ENCODE data around the gene ACTL10. TPM values are rescaled to one million over a fixed set of nuclear protein-coding genes. Genes with fewer than 3 reads are reported as not detected.

Gene ACTL10
- total and polyA plus RNA-seq, 2 of the 13 experiments (the other 11 are each of a cell fraction or from before 2014, with no cell fraction given), result not detected

DNA sequence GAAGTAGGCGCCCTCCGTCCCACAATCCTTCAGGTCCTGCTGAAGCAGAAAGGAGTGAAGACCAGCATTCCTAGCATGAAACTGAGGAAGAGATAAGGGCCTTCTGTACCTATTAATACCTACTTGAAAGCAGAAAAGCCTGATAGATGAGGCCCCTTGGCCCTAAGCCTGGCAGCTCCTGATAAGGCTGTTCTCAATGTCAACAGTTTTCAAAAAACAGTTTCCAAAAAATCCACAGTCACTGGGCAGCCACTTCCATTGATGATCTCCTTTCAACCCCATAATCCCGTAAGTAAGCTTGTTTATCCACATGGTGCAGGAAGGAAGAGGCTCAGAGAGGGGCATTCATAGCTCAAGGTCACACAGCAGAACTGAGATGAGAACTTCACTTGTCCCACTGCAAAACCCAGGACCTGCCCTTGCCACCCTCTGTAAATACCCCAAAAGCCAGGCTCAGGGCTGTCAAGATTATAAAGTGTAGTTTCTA, 22.2 kb downstream of the ACTL10 start (continued):
- TF ChIP-seq SOX5 (CRISPR knock-in tag; IDR thresholded peaks at IDR 0.05; ENCODE audit: borderline replicate concordance), result peak; percentile 45
- TF ChIP-seq, protein P1, sequence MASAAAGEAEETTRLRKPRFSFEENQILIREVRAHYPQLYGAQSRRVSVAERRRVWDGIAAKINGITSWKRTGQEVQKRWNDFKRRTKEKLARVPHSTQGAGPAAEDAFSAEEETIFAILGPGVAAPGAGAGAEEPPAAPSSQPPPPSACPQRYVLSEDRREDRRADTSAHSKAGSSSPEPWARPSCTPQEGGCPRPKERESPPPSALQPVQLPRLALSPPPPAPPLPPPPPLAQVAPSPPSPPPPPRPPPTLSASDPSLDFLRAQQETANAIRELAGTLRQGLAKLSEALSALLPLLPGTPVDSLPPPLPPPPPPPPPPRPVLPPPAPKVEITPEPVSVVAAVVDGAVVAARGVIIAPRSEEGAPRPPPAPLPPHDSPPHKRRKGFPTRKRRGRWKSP (CRISPR knock-in tag; IDR thresholded peaks at IDR 0.05), result no peak
- TF ChIP-seq HNRNPL (IDR thresholded peaks at IDR 0.05; ENCODE audit: low read depth, low read length), result 0 out of 2 replicates have a peak, but pooled peaks have one; percentile 16
- TF ChIP-seq CEBPG (CRISPR knock-in tag; IDR thresholded peaks at IDR 0.05), result no peak; the same call in 1 of the 2 replicates
- no peak for TF ChIP-seq MXD4 (CRISPR knock-in tag; IDR thresholded peaks at IDR 0.05)
- TF ChIP-seq AKAP8 (CRISPR knock-in tag; IDR thresholded peaks at IDR 0.05), result no peak
- TF ChIP-seq, protein P2, sequence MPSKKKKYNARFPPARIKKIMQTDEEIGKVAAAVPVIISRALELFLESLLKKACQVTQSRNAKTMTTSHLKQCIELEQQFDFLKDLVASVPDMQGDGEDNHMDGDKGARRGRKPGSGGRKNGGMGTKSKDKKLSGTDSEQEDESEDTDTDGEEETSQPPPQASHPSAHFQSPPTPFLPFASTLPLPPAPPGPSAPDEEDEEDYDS (CRISPR knock-in tag; IDR thresholded peaks at IDR 0.05), result peak; percentile 15; the same call in 1 of the 2 replicates
- TF ChIP-seq, protein P3, sequence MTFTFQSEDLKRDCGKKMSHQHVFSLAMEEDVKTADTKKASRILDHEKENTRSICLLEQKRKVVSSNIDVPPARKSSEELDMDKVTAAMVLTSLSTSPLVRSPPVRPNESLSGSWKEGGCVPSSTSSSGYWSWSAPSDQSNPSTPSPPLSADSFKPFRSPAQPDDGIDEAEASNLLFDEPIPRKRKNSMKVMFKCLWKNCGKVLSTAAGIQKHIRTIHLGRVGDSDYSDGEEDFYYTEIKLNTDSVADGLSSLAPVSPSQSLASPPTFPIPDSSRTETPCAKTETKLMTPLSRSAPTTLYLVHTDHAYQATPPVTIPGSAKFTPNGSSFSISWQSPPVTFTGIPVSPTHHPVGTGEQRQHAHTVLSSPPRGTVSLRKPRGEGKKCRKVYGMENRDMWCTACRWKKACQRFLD (CRISPR knock-in tag; IDR thresholded peaks at IDR 0.05; ENCODE audit: borderline replicate concordance), result no peak
- TF ChIP-seq, protein P4, sequence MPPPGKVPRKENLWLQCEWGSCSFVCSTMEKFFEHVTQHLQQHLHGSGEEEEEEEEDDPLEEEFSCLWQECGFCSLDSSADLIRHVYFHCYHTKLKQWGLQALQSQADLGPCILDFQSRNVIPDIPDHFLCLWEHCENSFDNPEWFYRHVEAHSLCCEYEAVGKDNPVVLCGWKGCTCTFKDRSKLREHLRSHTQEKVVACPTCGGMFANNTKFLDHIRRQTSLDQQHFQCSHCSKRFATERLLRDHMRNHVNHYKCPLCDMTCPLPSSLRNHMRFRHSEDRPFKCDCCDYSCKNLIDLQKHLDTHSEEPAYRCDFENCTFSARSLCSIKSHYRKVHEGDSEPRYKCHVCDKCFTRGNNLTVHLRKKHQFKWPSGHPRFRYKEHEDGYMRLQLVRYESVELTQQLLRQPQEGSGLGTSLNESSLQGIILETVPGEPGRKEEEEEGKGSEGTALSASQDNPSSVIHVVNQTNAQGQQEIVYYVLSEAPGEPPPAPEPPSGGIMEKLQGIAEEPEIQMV (CRISPR knock-in tag; IDR thresholded peaks at IDR 0.05; ENCODE audit: low read depth), result no peak
- TF ChIP-seq RAD51 (IDR thresholded peaks at IDR 0.05; ENCODE audit: borderline replicate concordance), result no peak
- TF ChIP-seq, protein P5, sequence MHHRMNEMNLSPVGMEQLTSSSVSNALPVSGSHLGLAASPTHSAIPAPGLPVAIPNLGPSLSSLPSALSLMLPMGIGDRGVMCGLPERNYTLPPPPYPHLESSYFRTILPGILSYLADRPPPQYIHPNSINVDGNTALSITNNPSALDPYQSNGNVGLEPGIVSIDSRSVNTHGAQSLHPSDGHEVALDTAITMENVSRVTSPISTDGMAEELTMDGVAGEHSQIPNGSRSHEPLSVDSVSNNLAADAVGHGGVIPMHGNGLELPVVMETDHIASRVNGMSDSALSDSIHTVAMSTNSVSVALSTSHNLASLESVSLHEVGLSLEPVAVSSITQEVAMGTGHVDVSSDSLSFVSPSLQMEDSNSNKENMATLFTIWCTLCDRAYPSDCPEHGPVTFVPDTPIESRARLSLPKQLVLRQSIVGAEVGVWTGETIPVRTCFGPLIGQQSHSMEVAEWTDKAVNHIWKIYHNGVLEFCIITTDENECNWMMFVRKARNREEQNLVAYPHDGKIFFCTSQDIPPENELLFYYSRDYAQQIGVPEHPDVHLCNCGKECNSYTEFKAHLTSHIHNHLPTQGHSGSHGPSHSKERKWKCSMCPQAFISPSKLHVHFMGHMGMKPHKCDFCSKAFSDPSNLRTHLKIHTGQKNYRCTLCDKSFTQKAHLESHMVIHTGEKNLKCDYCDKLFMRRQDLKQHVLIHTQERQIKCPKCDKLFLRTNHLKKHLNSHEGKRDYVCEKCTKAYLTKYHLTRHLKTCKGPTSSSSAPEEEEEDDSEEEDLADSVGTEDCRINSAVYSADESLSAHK (CRISPR knock-in tag; IDR thresholded peaks at IDR 0.05; ENCODE audit: borderline replicate concordance), result no peak
- no peak for TF ChIP-seq ZNF343 (CRISPR knock-in tag; IDR thresholded peaks at IDR 0.05)
- TF ChIP-seq ZNF878 (CRISPR knock-in tag; IDR thresholded peaks at IDR 0.05), result no peak
- peak; percentile 84 for TF ChIP-seq ZNF747 (CRISPR knock-in tag; IDR thresholded peaks at IDR 0.05; ENCODE audit: borderline replicate concordance)
- no peak for TF ChIP-seq PCBP1 (IDR thresholded peaks at IDR 0.05; ENCODE audit: borderline replicate concordance, low read depth, low read length)
- TF ChIP-seq STAT5B (CRISPR knock-in tag; IDR thresholded peaks at IDR 0.05), result no peak
- no peak for TF ChIP-seq SMARCC2 (IDR thresholded peaks at IDR 0.05)
- TF ChIP-seq ZNF780A (CRISPR knock-in tag; IDR thresholded peaks at IDR 0.05), result no peak
- TF ChIP-seq, protein P6, sequence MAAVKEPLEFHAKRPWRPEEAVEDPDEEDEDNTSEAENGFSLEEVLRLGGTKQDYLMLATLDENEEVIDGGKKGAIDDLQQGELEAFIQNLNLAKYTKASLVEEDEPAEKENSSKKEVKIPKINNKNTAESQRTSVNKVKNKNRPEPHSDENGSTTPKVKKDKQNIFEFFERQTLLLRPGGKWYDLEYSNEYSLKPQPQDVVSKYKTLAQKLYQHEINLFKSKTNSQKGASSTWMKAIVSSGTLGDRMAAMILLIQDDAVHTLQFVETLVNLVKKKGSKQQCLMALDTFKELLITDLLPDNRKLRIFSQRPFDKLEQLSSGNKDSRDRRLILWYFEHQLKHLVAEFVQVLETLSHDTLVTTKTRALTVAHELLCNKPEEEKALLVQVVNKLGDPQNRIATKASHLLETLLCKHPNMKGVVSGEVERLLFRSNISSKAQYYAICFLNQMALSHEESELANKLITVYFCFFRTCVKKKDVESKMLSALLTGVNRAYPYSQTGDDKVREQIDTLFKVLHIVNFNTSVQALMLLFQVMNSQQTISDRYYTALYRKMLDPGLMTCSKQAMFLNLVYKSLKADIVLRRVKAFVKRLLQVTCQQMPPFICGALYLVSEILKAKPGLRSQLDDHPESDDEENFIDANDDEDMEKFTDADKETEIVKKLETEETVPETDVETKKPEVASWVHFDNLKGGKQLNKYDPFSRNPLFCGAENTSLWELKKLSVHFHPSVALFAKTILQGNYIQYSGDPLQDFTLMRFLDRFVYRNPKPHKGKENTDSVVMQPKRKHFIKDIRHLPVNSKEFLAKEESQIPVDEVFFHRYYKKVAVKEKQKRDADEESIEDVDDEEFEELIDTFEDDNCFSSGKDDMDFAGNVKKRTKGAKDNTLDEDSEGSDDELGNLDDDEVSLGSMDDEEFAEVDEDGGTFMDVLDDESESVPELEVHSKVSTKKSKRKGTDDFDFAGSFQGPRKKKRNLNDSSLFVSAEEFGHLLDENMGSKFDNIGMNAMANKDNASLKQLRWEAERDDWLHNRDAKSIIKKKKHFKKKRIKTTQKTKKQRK (IDR thresholded peaks at IDR 0.05; ENCODE audit: low read length), result no peak
- no peak for TF ChIP-seq ZNF510 (CRISPR knock-in tag; IDR thresholded peaks at IDR 0.05; ENCODE audit: low read depth)
